Activated B cell treated with CpG ODN at 0.5 μM for 24 hours (primary cell): ENCODE measurements around the gene NXNL1. TPM values are rescaled to one million over a fixed set of nuclear protein-coding genes. Genes with fewer than 3 reads are reported as not detected.

ENCODE experiments used
- ATAC-seq: fragments of 200-7000 bp; cut with Tn5 transposase; one replicate; pipeline ENCODE4 v1.10.0; 2021; ENCODE audit warnings: low read depth, mild to moderate bottlenecking, moderate library complexity
- CTCF ChIA-PET: fragments of 350-600 bp; sonication (Branson Sonifier 250); formaldehyde crosslinking; loops from one replicate; lab custom pipeline; 2021; ENCODE audit warnings: antibody characterized with exemption; lab: Charles Lee
- POLR2A ChIA-PET: fragments of 350-600 bp; sonication (Branson Sonifier 250); formaldehyde crosslinking; loops from one replicate; lab custom pipeline; 2021; ENCODE audit warnings: antibody characterized with exemption; lab: Charles Lee
- DNase-seq: peaks from one replicate; pipeline ENCODE4 v3.0.0; 2022
- H3K27ac Mint-ChIP-seq: one replicate; pipeline ENCODE4 v1.8.0; 2020; ENCODE audit warnings: mixed read lengths
- H3K27me3 Mint-ChIP-seq: one replicate; pipeline ENCODE4 v1.8.0; 2021; ENCODE audit warnings: mixed read lengths
- H3K36me3 Mint-ChIP-seq: one replicate; pipeline ENCODE4 v1.8.0; 2021; ENCODE audit warnings: low read depth, mixed read lengths
- H3K4me1 Mint-ChIP-seq: one replicate; pipeline ENCODE4 v1.8.0; 2021; ENCODE audit warnings: mixed read lengths
- H3K4me3 Mint-ChIP-seq: one replicate; pipeline ENCODE4 v1.8.0; 2020; ENCODE audit warnings: mild to moderate bottlenecking, mixed read lengths
- H3K9me3 Mint-ChIP-seq: one replicate; pipeline ENCODE4 v1.8.0; 2020; ENCODE audit warnings: mixed read lengths
- intact Hi-C: fragments of 100-400 bp; cut with micrococcal nuclease; formaldehyde crosslinking; loops from one replicate; pipeline ENCODE4 v1.15.1; 2024
- total RNA-seq: library from RNA; stranded (reverse); gene quantifications from 2 replicates; pipeline ENCODE4 v1.2.3, GENCODE V29; 2022
- TF ChIP-seq, protein P1 (sequence below): fragments of 200-600 bp; IDR thresholded peaks from one replicate; pipeline ENCODE4 v1.8.0; 2022; ENCODE audit warnings: antibody characterized with exemption, mild to moderate bottlenecking

NXNL1 gene
- total RNA-seq, 1 donor from 2014 or later = not detected

DNA sequence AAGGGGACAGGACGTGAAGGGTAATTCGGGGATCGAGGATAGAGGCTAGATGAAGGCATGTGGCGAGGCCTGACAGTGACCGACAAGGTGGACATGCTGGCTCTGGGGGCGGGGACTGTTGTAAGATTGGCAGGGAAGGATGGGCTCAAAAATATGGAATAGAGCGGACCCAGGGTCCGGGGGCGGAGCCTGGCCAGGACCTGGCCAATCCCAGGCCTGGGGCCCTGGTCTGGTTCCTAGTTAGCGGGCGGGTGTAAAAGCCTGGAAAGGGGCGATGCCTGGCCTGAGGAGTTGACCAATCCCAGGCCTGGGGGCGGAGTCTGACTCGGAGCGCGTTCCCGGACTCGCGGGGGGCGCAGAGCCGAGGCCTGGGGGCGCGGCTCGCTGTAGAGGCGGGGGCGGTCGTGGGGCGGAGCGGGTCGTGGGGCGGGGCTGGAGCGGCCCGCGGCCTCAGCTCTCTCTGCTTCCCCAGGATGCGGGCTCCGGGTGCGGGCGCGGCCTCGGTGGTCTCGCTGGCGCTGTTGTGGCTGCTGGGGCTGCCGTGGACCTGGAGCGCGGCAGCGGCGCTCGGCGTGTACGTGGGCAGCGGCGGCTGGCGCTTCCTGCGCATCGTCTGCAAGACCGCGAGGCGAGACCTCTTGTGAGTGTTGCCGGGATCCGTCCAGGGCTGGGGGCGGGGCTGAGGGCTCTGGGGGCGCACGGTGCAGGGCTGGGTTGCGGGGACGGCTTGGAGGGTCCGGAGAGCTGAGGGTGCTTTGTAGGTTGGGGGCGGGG is 9.5 kb upstream of the NXNL1 start, which contains the start of gene SLC27A1:
Gene SLC27A1, plus strand, starts transcription at position 457 of the 774 bp plus-strand sequence. Its CDS starts 17 bp downstream, at position 474.
- Mint-ChIP-seq H3K4me3 (peak within 1 kb of the TSS; percentile 91), H3K9me3 (no peaks in the 10 kb centered on the region), H3K4me1 (peaks cover 23% of the 10 kb centered on the region), H3K27me3 (no peaks in the 10 kb centered on the region), H3K36me3 (no peaks in the 10 kb centered on the region), H3K27ac (peak within 1 kb of the TSS; percentile 84)
- peak; percentile 81 for ATAC-seq
- intact Hi-C loops = loop anchor here (1.0 to 2.0 kb wide), 3 partner anchors 42 to 203 kb away; partner anchors contain the start of gene BABAM1
- ChIA-PET POLR2A (interaction anchor here (0.5 to 2.1 kb wide), 5 partner anchors 42 to 142 kb away, joined by 3 to 6 read pairs (median 3); partner anchors contain the start of genes BST2 and PGLS), CTCF (no interaction called here)
- TF ChIP-seq, protein P1, sequence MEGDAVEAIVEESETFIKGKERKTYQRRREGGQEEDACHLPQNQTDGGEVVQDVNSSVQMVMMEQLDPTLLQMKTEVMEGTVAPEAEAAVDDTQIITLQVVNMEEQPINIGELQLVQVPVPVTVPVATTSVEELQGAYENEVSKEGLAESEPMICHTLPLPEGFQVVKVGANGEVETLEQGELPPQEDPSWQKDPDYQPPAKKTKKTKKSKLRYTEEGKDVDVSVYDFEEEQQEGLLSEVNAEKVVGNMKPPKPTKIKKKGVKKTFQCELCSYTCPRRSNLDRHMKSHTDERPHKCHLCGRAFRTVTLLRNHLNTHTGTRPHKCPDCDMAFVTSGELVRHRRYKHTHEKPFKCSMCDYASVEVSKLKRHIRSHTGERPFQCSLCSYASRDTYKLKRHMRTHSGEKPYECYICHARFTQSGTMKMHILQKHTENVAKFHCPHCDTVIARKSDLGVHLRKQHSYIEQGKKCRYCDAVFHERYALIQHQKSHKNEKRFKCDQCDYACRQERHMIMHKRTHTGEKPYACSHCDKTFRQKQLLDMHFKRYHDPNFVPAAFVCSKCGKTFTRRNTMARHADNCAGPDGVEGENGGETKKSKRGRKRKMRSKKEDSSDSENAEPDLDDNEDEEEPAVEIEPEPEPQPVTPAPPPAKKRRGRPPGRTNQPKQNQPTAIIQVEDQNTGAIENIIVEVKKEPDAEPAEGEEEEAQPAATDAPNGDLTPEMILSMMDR = no peak
- peak; percentile 85 for DNase-seq

DNA sequence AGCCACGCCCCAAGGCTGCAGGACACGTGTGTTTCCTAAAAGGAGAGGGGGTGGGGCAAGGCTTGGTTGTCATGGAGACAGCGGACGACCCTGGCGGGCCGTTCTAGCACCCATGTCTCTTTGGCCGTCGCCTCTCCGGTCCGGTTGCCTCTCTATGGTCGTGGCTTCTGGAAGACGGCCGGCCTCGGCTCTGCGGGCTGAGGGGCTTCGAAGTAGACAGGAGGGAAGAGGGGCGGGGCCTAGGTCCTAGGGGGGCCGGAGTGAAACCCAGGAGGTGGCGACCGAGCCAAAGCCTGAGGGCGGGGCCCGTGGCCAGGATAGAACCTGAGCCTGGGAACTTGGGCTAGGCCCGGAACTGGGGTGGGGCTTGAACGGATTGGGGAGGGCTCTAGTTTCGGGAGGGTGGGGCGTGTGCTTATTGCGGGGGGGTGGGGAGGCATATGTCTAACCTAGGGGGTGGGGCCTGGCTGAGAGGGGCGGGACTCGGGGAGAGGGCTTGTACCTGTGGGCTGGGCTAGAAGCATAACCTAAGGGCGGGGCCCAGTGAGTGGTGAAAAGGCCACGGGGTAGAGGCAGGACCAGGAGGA is 8.8 kb upstream of the NXNL1 start:
- Mint-ChIP-seq H3K27ac (peak overlapping the region; percentile 84), H3K4me3 (peak overlapping the region; percentile 91), H3K27me3 (peaks cover 1% of the 10 kb centered on the region), H3K9me3 (no peaks in the 10 kb centered on the region), H3K36me3 (no peaks in the 10 kb centered on the region), H3K4me1 (peaks cover 23% of the 10 kb centered on the region)
- intact Hi-C loops = loop anchor here (1.0 to 2.0 kb wide), 6 partner anchors 16 to 202 kb away; partner anchors contain the start of genes BABAM1, BST2 and GTPBP3
- ChIA-PET CTCF (no interaction called here), POLR2A (interaction anchor here (0.5 to 2.1 kb wide), 6 partner anchors 42 to 281 kb away, joined by 3 to 8 read pairs (median 4); partner anchors contain the start of genes FCHO1, MVB12A and PGLS)
- TF ChIP-seq, protein P1 = no peak
- DNase-seq (peak; percentile 77), ATAC-seq (peak; percentile 83)

DNA sequence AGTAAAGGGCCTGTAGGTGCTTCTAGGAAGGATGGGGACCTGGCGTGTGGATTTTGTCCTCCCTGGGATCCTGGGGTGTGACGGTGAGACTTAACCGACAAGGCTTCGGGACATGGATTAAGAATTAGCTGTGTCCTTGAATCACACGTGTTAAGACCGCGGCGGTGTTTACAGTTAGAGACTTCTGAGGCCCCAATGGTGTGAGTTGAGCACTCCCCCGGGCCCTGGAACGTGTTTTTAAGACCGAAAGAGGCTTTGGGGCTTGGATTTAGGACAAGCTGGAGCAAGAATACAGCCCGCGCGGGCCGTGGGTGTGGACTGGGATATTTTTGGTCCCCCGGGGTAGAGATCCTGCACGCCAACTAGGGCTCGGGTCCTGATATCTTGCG is 8.4 kb upstream of the NXNL1 start:
- Mint-ChIP-seq H3K4me3 (peak overlapping the region; percentile 91), H3K27me3 (peaks cover 2% of the 10 kb centered on the region), H3K9me3 (no peaks in the 10 kb centered on the region), H3K27ac (peak overlapping the region; percentile 84), H3K36me3 (no peaks in the 10 kb centered on the region), H3K4me1 (peaks cover 23% of the 10 kb centered on the region)
- ATAC-seq = no peak
- TF ChIP-seq, protein P1 = no peak
- ChIA-PET CTCF (no interaction called here), POLR2A (interaction anchor here (0.8 to 2.1 kb wide), 4 partner anchors 43 to 282 kb away, joined by 3 to 6 read pairs (median 4); partner anchors contain the start of genes BST2, FCHO1, MVB12A and PGLS)
- intact Hi-C loops = loop anchor here (1.0 to 2.0 kb wide), 3 partner anchors 16 to 132 kb away; partner anchors contain the start of genes BST2 and GTPBP3
- no peak for DNase-seq

DNA sequence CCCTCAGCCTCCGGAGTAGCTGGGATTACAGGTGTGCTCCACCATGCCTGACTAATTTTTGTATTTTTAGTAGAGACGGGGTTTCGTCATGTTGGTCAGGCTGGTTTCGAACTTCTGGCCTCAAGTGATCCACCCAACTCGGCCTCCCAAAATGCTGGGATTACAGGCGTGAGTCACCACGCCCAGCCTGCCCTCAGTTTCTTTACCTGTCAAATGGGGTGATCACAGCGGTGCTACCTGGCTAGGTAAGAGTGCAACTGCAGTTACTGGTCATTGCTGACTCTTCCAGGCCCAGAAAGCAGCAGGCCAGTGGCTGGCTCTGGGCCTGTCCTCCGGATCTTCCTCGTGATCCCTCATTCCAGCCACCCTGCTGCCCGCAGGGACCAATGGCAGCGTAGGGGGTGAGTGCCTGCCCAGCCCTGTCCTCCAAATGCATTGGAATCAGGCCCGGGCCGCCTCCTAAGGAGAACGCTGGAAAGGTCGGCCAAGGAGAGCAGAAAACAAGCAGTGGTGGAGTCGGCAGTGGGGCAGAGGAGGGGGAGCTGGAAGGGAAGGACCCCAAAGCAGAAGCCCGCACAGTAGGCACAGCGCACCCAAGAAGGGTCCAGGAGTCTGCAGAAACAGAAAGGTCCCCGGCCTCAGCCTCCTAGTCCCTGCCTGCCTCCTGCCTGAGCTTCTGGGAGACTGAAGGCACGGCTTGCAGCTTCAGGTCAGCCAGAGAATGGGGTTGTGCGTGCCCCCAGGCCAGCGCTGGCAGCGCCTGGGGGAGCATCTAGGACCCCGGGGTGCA is 7.8 kb upstream of the NXNL1 start:
- ChIA-PET CTCF (no interaction called here), POLR2A (interaction anchor here (0.8 to 2.1 kb wide), 4 partner anchors 43 to 282 kb away, joined by 3 to 6 read pairs (median 4); partner anchors contain the start of genes BST2, FCHO1, MVB12A and PGLS)
- H3K4me3 Mint-ChIP-seq = peak overlapping the region; percentile 91
- no peak for ATAC-seq
- H3K9me3 Mint-ChIP-seq = no peaks in the 10 kb centered on the region
- no peak for DNase-seq
- intact Hi-C loops = loop anchor here (1.0 to 2.0 kb wide), 3 partner anchors 15 to 132 kb away; partner anchors contain the start of genes BST2 and GTPBP3
- H3K4me1 Mint-ChIP-seq = peaks cover 23% of the 10 kb centered on the region
- no peaks in the 10 kb centered on the region for H3K36me3 Mint-ChIP-seq
- peak overlapping the region; percentile 84 for H3K27ac Mint-ChIP-seq
- peaks cover 4% of the 10 kb centered on the region for H3K27me3 Mint-ChIP-seq
- TF ChIP-seq, protein P1 = no peak
